ENCODE measurements around the gene USP17L10. TPM values are rescaled to one million over a fixed set of nuclear protein-coding genes. Genes with fewer than 3 reads are reported as not detected.
"Not testable (repeated sequence)": the region's sequence is repeated elsewhere in the genome, so short reads cannot be mapped to it uniquely, and the experiment has no call there.

The USP17L10 gene, protein sequence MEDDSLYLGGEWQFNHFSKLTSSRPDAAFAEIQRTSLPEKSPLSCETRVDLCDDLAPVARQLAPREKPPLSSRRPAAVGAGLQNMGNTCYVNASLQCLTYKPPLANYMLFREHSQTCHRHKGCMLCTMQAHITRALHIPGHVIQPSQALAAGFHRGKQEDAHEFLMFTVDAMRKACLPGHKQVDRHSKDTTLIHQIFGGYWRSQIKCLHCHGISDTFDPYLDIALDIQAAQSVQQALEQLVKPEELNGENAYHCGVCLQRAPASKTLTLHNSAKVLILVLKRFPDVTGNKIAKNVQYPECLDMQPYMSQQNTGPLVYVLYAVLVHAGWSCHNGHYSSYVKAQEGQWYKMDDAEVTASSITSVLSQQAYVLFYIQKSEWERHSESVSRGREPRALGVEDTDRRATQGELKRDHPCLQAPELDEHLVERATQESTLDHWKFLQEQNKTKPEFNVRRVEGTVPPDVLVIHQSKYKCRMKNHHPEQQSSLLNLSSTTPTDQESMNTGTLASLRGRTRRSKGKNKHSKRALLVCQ
- total RNA-seq = not detected in 3 replicates
- long read RNA-seq = 0 reads

DNA sequence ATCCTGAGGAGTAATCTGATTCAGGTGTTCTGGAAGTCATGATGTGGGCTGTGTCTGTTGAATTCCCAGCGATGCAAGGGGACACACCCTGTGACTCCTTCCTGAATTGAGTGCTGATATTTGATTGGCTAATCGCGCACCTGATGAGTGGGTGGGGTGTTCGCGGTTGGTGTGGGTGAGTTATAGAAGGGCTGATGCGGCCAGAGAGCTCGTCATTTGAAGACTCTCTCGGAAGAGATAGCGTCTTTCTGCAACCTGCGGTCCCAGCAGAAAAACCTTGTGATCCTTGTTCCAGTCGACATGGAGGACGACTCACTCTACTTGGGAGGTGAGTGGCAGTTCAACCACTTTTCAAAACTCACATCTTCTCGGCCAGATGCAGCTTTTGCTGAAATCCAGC, at the start of gene USP17L10:
Gene USP17L10, plus strand, starts transcription at position 301 of the 400 bp plus-strand sequence. Its CDS starts 0 bp downstream, at position 301.
- not testable (repeated sequence) for H3K36me3 Mint-ChIP-seq (ENCODE audit: low read depth); H3K4me3 Mint-ChIP-seq (ENCODE audit: unreplicated experiment); H3K9me3 Mint-ChIP-seq (ENCODE audit: low read depth); H3K4me1 Mint-ChIP-seq (ENCODE audit: low read depth); DNase-seq (ENCODE audit: low spot score); H3K27ac Mint-ChIP-seq (ENCODE audit: unreplicated experiment); H3K27me3 Mint-ChIP-seq (ENCODE audit: low read depth)

DNA sequence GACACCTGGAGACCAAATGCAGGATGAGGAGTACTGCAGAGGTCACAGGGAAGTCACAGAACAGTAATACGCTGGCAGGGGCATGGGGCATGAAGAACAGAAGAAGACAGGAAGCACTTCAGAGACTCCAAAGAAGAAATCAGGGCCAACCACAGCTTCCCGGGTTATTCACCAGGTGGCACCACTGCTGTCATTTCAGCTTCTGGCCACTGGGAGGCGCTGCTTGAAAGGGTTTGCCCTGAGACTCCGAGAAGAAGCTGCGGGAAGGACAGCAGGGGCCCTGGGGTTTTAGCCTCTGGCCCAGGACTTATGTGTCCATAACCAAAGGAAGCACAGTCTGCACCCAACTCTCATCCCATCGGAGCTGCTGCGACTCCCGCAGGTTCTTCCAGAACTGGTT, 44.5 kb upstream of the USP17L10 start:
- not testable (repeated sequence) for H3K27me3 Mint-ChIP-seq (ENCODE audit: low read depth)

DNA sequence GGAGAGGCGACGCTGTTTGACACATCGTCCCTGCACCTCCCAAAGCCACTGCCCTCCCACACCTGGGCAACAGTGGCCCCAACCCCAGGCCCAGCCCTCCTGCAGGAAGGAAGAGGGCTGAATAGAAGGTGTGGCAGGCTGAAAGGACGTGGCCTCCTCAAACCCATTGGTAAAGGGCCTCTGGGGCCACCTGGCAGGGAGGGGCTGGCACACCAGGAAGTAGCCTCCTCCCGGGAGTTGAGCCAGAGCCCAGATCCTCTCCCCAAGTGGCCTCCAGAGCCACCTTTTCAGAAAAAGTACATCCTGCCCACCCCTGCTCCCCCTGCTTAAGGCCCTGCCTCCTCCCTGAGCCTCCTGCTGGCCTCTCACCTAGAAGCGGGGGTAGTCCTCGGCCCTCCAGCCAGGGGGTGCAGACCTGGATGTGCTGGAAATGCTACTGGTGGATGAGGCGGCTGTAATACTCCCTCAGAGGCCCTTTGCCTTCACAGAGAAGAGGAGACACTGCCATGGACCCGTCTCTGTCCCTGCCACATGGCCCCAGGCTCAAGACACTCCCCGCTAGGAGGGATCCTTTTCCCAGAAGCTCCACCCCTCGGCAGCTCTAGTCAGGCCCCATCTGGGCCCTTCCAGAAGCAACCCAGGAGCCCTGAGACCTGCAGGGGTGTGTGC, 40.5 kb upstream of the USP17L10 start, which contains the start of gene FAM90A26:
Gene FAM90A26, plus strand, starts transcription at position 619 of the 669 bp plus-strand sequence. CDS start 2,764 bp downstream, outside the sequence.
- H3K27ac Mint-ChIP-seq (ENCODE audit: unreplicated experiment); H3K4me3 Mint-ChIP-seq (ENCODE audit: unreplicated experiment); H3K9me3 Mint-ChIP-seq (ENCODE audit: low read depth); H3K36me3 Mint-ChIP-seq (ENCODE audit: low read depth); DNase-seq (ENCODE audit: low spot score); H3K4me1 Mint-ChIP-seq (ENCODE audit: low read depth); H3K27me3 Mint-ChIP-seq (ENCODE audit: low read depth): not testable (repeated sequence)

More for the DNA sequence above, 44.5 kb upstream of the USP17L10 start:
- H3K4me1 Mint-ChIP-seq (ENCODE audit: low read depth); H3K36me3 Mint-ChIP-seq (ENCODE audit: low read depth); H3K9me3 Mint-ChIP-seq (ENCODE audit: low read depth); H3K4me3 Mint-ChIP-seq (ENCODE audit: unreplicated experiment); H3K27ac Mint-ChIP-seq (ENCODE audit: unreplicated experiment); DNase-seq (ENCODE audit: low spot score): not testable (repeated sequence)

DNA sequence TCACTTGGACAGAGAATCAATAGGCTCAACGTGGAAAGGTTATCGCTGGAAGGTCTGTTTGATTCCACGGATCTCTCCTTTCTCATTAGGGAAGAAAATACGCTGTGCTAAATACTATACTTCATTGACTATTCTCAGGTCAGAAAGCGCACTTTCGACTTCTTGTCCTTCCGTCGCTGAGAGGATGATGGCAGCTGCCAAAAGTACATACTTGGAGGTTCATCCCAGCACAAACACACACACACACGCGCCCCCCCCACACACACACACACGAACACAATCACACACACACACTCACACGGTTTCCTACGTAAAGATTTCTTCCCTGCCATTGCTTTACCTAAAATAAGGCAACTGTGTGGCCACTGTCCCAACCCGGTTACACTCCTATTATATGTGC, 4.2 kb downstream of the USP17L10 start:
- not testable (repeated sequence) for H3K27ac Mint-ChIP-seq (ENCODE audit: unreplicated experiment); H3K4me3 Mint-ChIP-seq (ENCODE audit: unreplicated experiment); H3K36me3 Mint-ChIP-seq (ENCODE audit: low read depth); H3K27me3 Mint-ChIP-seq (ENCODE audit: low read depth); H3K9me3 Mint-ChIP-seq (ENCODE audit: low read depth); H3K4me1 Mint-ChIP-seq (ENCODE audit: low read depth)
- peak; percentile 53 for DNase-seq (ENCODE audit: low spot score)

DNA sequence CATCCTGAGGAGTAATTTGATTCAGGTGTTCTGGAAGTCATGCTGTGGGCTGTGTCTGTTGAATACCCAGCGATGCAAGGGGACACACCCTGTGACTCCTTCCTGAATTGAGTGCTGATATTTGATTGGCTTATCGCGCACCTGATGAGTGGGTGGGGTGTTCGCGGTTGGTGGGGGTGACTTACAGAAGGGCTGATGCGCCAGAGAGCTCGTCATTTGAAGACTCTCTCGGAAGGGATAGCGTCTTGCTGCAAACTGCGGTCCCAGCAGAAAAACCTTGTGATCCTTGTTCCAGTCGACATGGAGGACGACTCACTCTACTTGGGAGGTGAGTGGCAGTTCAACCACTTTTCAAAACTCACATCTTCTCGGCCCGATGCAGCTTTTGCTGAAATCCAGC, 4.6 kb downstream of the USP17L10 start, which contains the start of gene USP17L11:
Gene USP17L11, plus strand, starts transcription at position 301 of the 400 bp plus-strand sequence. Its CDS starts 0 bp downstream, at position 301.
- H3K4me1 Mint-ChIP-seq (ENCODE audit: low read depth); DNase-seq (ENCODE audit: low spot score); H3K9me3 Mint-ChIP-seq (ENCODE audit: low read depth); H3K27me3 Mint-ChIP-seq (ENCODE audit: low read depth); H3K27ac Mint-ChIP-seq (ENCODE audit: unreplicated experiment); H3K4me3 Mint-ChIP-seq (ENCODE audit: unreplicated experiment); H3K36me3 Mint-ChIP-seq (ENCODE audit: low read depth): not testable (repeated sequence)

DNA sequence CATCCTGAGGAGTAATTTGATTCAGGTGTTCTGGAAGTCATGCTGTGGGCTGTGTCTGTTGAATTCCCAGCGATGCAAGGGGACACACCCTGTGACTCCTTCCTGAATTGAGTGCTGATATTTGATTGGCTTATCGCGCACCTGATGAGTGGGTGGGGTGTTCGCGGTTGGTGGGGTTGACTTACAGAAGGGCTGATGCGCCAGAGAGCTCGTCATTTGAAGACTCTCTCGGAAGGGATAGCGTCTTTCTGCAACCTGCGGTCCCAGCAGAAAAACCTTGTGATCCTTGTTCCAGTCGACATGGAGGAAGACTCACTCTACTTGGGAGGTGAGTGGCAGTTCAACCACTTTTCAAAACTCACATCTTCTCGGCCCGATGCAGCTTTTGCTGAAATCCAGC, 9.4 kb downstream of the USP17L10 start, which contains the start of gene USP17L12:
Gene USP17L12, plus strand, starts transcription at position 301 of the 400 bp plus-strand sequence. Its CDS starts 0 bp downstream, at position 301.
- DNase-seq (ENCODE audit: low spot score); H3K9me3 Mint-ChIP-seq (ENCODE audit: low read depth); H3K27me3 Mint-ChIP-seq (ENCODE audit: low read depth): not testable (repeated sequence)

GRCh38 chr4:9224596-9224995, 14.1 kb downstream of the USP17L10 start, which contains the start of gene USP17L13:
TSS of gene USP17L13 (plus strand) at chr4:9224896. CDS start at chr4:9224896, 0 bp downstream.
- not testable (repeated sequence) for H3K36me3 Mint-ChIP-seq (ENCODE audit: low read depth); H3K27ac Mint-ChIP-seq (ENCODE audit: unreplicated experiment); H3K4me3 Mint-ChIP-seq (ENCODE audit: unreplicated experiment); H3K9me3 Mint-ChIP-seq (ENCODE audit: low read depth); H3K4me1 Mint-ChIP-seq (ENCODE audit: low read depth); DNase-seq (ENCODE audit: low spot score); H3K27me3 Mint-ChIP-seq (ENCODE audit: low read depth)

More for the DNA sequence above, 9.4 kb downstream of the USP17L10 start, which contains the start of gene USP17L12:
- H3K4me3 Mint-ChIP-seq (ENCODE audit: unreplicated experiment); H3K4me1 Mint-ChIP-seq (ENCODE audit: low read depth); H3K36me3 Mint-ChIP-seq (ENCODE audit: low read depth); H3K27ac Mint-ChIP-seq (ENCODE audit: unreplicated experiment): not testable (repeated sequence)

GRCh38 chr4:9230249-9230648, 19.8 kb downstream of the USP17L10 start:
- H3K27me3 Mint-ChIP-seq (ENCODE audit: low read depth); H3K4me1 Mint-ChIP-seq (ENCODE audit: low read depth); H3K4me3 Mint-ChIP-seq (ENCODE audit: unreplicated experiment); H3K36me3 Mint-ChIP-seq (ENCODE audit: low read depth); H3K27ac Mint-ChIP-seq (ENCODE audit: unreplicated experiment); H3K9me3 Mint-ChIP-seq (ENCODE audit: low read depth): not testable (repeated sequence)
- peak; percentile 69 for DNase-seq (ENCODE audit: low spot score)

DNA sequence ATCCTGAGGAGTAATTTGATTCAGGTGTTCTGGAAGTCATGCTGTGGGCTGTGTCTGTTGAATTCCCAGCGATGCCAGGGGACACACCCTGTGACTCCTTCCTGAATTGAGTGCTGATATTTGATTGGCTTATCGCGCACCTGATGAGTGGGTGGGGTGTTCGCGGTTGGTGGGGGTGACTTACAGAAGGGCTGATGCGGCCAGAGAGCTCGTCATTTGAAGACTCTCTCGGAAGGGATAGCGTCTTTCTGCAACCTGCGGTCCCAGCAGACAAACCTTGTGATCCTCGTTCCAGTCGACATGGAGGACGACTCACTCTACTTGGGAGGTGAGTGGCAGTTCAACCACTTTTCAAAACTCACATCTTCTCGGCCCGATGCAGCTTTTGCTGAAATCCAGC, 23.6 kb downstream of the USP17L10 start, which contains the start of gene USP17L15:
Gene USP17L15, plus strand, starts transcription at position 301 of the 400 bp plus-strand sequence. Its CDS starts 0 bp downstream, at position 301.
- H3K4me1 Mint-ChIP-seq (ENCODE audit: low read depth); H3K4me3 Mint-ChIP-seq (ENCODE audit: unreplicated experiment); H3K27me3 Mint-ChIP-seq (ENCODE audit: low read depth); H3K27ac Mint-ChIP-seq (ENCODE audit: unreplicated experiment); H3K36me3 Mint-ChIP-seq (ENCODE audit: low read depth); DNase-seq (ENCODE audit: low spot score); H3K9me3 Mint-ChIP-seq (ENCODE audit: low read depth): not testable (repeated sequence)

GRCh38 chr4:9238461-9238860, 28.0 kb downstream of the USP17L10 start:
- H3K4me3 Mint-ChIP-seq (ENCODE audit: unreplicated experiment); H3K27ac Mint-ChIP-seq (ENCODE audit: unreplicated experiment): not testable (repeated sequence)

DNA sequence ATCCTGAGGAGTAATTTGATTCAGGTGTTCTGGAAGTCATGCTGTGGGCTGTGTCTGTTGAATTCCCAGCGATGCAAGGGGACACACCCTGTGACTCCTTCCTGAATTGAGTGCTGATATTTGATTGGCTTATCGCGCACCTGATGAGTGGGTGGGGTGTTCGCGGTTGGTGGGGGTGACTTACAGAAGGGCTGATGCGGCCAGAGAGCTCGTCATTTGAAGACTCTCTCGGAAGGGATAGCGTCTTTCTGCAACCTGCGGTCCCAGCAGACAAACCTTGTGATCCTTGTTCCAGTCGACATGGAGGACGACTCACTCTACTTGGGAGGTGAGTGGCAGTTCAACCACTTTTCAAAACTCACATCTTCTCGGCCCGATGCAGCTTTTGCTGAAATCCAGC, 33.1 kb downstream of the USP17L10 start, which contains the start of gene USP17L17:
Gene USP17L17, plus strand, starts transcription at position 301 of the 400 bp plus-strand sequence. Its CDS starts 0 bp downstream, at position 301.
- H3K27ac Mint-ChIP-seq (ENCODE audit: unreplicated experiment); DNase-seq (ENCODE audit: low spot score); H3K27me3 Mint-ChIP-seq (ENCODE audit: low read depth); H3K4me1 Mint-ChIP-seq (ENCODE audit: low read depth); H3K36me3 Mint-ChIP-seq (ENCODE audit: low read depth); H3K9me3 Mint-ChIP-seq (ENCODE audit: low read depth); H3K4me3 Mint-ChIP-seq (ENCODE audit: unreplicated experiment): not testable (repeated sequence)

More at GRCh38 chr4:9238461-9238860, 28.0 kb downstream of the USP17L10 start:
- H3K4me1 Mint-ChIP-seq (ENCODE audit: low read depth); H3K36me3 Mint-ChIP-seq (ENCODE audit: low read depth); H3K27me3 Mint-ChIP-seq (ENCODE audit: low read depth); H3K9me3 Mint-ChIP-seq (ENCODE audit: low read depth): not testable (repeated sequence)
- peak; percentile 36 for DNase-seq (ENCODE audit: low spot score)

Data from chondrocyte (in vitro differentiated cells).